ENCODE measurements around the gene NR5A2.

Gene NR5A2

GRCh38 chr1:200213921-200214320 lies 186.4 kb downstream of the NR5A2 start:
- no peak for DNase-seq

DNA sequence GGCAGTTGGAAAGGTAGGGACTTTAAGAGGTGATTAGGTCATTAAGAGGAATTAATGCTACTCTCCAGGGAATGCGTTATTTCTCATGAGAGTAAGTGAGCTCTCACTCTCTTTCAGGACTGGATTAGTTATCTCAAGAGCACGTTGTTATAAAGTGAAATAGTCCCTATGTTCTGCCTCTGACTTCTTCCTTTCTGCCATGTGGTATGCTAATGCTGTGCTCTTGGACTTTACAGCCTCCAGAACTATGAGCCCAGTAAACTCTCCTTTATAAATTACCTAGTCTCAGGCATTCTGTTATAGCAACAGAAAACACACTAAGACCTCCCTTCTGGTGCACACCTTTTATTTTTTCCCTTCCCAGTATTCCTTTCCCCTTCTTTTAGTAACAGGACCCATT lies 187.8 kb downstream of the NR5A2 start:
- DNase-seq, result no peak

GRCh38 chr1:200217703-200218102 lies 190.2 kb downstream of the NR5A2 start:
- no peak for DNase-seq

GRCh38 chr1:200221614-200222282 lies 194.2 kb downstream of the NR5A2 start:
- no peak for DNase-seq

DNA sequence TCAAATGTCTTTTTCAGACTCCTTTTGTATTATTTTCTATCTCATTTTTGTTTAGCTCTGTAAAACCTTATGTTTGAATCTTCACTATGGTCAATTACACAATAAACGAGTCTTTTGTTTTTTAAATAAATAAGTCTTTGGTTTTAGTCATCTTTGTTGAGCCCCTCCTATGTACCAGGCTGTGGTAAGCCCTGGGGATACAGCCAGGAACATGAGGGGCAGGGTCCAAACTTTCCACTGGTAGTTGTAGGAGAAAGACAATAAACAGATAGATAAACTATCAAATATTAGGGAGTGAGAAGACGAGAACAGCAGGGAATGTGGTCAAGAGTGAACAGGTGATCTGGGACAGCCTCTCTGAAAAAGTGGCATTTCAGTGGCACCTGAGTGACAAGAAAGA lies 195.7 kb downstream of the NR5A2 start:
- no peak for DNase-seq

GRCh38 chr1:200223613-200224012 lies 196.1 kb downstream of the NR5A2 start:
- DNase-seq, result no peak

DNA sequence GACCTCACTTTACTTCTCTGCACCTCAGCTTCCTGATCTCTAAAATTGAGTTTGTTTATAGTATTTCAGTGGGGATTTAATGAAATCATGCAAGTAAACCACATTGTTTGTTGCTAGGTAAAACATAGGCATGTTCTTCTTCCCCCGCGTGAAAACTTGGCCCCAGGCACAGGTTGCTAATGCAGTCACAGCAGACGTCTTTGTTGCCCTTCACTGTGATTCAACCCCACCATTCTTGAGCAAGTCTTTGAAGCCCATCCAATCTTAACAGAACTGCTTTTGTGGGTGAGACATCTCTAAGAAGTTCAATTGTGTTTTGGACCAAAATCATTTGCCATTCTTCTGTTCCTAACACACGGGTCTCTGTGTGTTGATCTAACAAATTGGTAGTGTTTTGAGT lies 196.8 kb downstream of the NR5A2 start:
- no peak for DNase-seq

DNA sequence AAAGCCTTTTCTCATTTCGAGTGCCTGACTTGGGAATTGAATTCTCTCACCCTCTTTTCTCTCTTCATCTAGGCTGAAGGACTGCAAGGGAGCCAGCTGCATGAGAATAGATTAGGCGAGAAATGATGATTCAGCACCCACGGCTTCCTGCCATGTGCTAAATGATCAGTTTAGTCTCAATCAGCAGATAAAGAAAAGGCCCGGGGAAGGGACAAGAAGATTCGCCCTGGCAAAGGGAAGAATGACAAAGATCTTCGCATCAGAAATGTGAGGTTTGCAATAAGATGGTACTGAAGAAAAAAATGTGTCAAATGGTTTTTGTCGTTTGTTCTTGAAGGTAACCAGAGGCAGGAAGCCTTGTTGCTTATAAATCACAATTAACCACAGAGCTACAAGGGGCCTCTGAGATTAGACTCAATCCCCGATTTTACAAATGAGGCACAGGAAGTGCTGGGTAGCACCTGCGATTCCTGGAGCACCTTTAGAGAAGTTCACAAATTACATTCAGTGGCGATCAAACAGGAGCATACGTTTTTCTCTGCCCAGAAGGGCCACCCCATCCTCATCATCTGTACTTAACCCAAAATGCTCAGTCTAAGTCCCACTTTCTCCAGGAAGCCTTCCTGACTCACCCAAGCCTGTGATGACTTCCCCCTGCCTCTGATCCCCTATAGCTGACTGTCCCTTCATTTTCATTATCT lies 198.9 kb downstream of the NR5A2 start:
- no peak for DNase-seq

DNA sequence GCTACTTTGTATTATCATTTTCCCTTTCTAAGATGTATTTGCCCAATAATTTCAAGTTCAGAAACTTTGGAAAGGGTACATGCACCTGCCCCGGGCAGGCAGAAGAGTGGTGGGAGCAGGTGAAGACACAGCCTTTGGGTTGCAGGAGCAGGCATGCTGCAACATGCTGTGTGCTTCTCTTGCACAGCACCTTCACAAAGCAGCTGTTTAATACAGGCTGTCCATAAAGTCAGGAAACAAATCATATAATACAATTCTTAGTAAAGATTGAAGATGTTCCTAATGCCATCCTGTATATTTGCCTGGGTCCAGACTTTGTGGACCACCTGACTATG lies 199.4 kb downstream of the NR5A2 start:
- no peak for DNase-seq
